K562 (cell line): Measurements from ENCODE around the gene LRRC26. TPM values are rescaled to one million over a fixed set of nuclear protein-coding genes. Genes with fewer than 3 reads are reported as not detected.

Experiments used
- BMI1 ChIP-seq: fragments of 150-350 bp; IDR thresholded peaks from 2 replicates; pipeline ENCODE4 v1.6.1; 2014; ENCODE audit warnings: low read length
- CAMTA2 ChIP-seq: fragments of 250-450 bp; sonication (Bioruptor Pico); conservative IDR thresholded peaks from 2 replicates; pipeline ENCODE4 v1.5.1; 2022
- CEBPZ ChIP-seq: fragments of 150-350 bp; IDR thresholded peaks from 2 replicates; pipeline ENCODE4 v1.6.1; 2014; ENCODE audit warnings: low read depth, mild to moderate bottlenecking, low read length, borderline replicate concordance
- ERF ChIP-seq: fragments of 450-650 bp; formaldehyde crosslinking; IDR thresholded peaks from 2 replicates; pipeline ENCODE4 v1.4.0; 2020; ENCODE audit warnings: mild to moderate bottlenecking, mixed read lengths
- MTA3 ChIP-seq: fragments of 450-650 bp; formaldehyde crosslinking; IDR thresholded peaks from 2 replicates; pipeline ENCODE4 v1.6.1; 2017; ENCODE audit warnings: mild to moderate bottlenecking, borderline replicate concordance
- NEUROD1 ChIP-seq: fragments of 150-350 bp; IDR thresholded peaks from 2 replicates; pipeline ENCODE4 v1.6.1; 2014; ENCODE audit warnings: borderline replicate concordance, low read length, low read depth; ENCODE audit not compliant: partially characterized antibody
- PHF20 ChIP-seq: fragments of 450-650 bp; IDR thresholded peaks from 2 replicates; pipeline ENCODE4 v1.6.1; 2018; ENCODE audit not compliant: partially characterized antibody
- RAD21 ChIP-seq, 2 experiments: fragments of 250-450 bp in 1 of 2; fragments of 450-650 bp in 1 of 2; sonication (Bioruptor Pico) in 1 of 2; formaldehyde crosslinking in 1 of 2; IDR thresholded peaks in 1 of 2; conservative IDR thresholded peaks in 1 of 2; 2 replicates each; pipeline versions ENCODE4 v1.4.0 to v1.8.0; 2020 to 2022; ENCODE audit warnings: mild to moderate bottlenecking in 2 of 2, moderate library complexity in 1 of 2
- SOX6 ChIP-seq: fragments of 450-650 bp; IDR thresholded peaks from 2 replicates; pipeline ENCODE4 v1.6.1; 2014; ENCODE audit warnings: mild to moderate bottlenecking
- TSC22D4 ChIP-seq: fragments of 450-650 bp; IDR thresholded peaks from 2 replicates; pipeline ENCODE4 v1.6.1; 2016; ENCODE audit warnings: missing genetic modification characterization, missing biosample characterization, control low read depth
- XRCC4 ChIP-seq: IDR thresholded peaks from one replicate; pipeline ENCODE4 v1.6.1; 2011; ENCODE audit not compliant: insufficient read depth, insufficient read length; ENCODE audit errors: extremely low read depth
- ZBTB2 ChIP-seq: fragments of 450-650 bp; IDR thresholded peaks from 2 replicates; pipeline ENCODE4 v1.6.1; 2016; ENCODE audit warnings: antibody characterized with exemption
- ZNF217 ChIP-seq: sonication (generic); formaldehyde crosslinking; IDR thresholded peaks from 2 replicates; pipeline ENCODE4 v1.8.0; 2022; ENCODE audit warnings: mild to moderate bottlenecking, missing genetic modification reagents
- ZNF224 ChIP-seq: sonication (generic); formaldehyde crosslinking; IDR thresholded peaks from 2 replicates; pipeline ENCODE4 v1.8.0; 2022; ENCODE audit warnings: mild to moderate bottlenecking, missing genetic modification reagents
- ZNF449 ChIP-seq: fragments of 250-450 bp; sonication (Bioruptor Pico); IDR thresholded peaks from 2 replicates; pipeline ENCODE4 v1.8.0; 2022; ENCODE audit warnings: moderate library complexity, mild to moderate bottlenecking, inconsistent platforms
- polyA plus RNA-seq, 8 experiments: library from polyadenylated mRNA; depleted of rRNA in 4 of 8; stranded (reverse) in 5 of 8; unstranded in 3 of 8; fragments of >200 nt; fragmentation: Nextera tagmentation in 2 of 8; fragmentation: Illumina TruSeq in 1 of 8; extraction: Ambion mirVana in 2 of 8; extraction: Trizol in 1 of 8; gene quantifications; 2 replicates each; pipeline versions ENCODE4 v1.2.1 to v1.2.3, GENCODE V29; 2011 to 2014; ENCODE audit warnings: inconsistent platforms in 1 of 8, missing spikeins in 1 of 8
- total RNA-seq, 7 experiments: library from RNA; depleted of rRNA in 6 of 7; stranded (reverse); fragments of >200 nt in 6 of 7; fragmentation: Illumina TruSeq in 2 of 7; extraction: Trizol in 2 of 7; gene quantifications; 2 replicates each; pipeline versions ENCODE4 v1.2.1 to v1.2.3, GENCODE V29; 2011 to 2021; ENCODE audit warnings: low replicate concordance in 1 of 7
- TF ChIP-seq, protein P1 (sequence below): sonication (generic); formaldehyde crosslinking; IDR thresholded peaks from 2 replicates; pipeline ENCODE4 v1.8.1; 2023; ENCODE audit warnings: mild to moderate bottlenecking, missing genetic modification reagents
- TF ChIP-seq, protein P2 (sequence below): fragments of 450-650 bp; IDR thresholded peaks from 2 replicates; pipeline ENCODE4 v1.6.1; 2016; ENCODE audit warnings: mild to moderate bottlenecking

The LRRC26 gene
- total and polyA plus RNA-seq, 9 of the 15 experiments (the other 6 are each of a cell fraction or from before 2014, with no cell fraction given): not detected

DNA sequence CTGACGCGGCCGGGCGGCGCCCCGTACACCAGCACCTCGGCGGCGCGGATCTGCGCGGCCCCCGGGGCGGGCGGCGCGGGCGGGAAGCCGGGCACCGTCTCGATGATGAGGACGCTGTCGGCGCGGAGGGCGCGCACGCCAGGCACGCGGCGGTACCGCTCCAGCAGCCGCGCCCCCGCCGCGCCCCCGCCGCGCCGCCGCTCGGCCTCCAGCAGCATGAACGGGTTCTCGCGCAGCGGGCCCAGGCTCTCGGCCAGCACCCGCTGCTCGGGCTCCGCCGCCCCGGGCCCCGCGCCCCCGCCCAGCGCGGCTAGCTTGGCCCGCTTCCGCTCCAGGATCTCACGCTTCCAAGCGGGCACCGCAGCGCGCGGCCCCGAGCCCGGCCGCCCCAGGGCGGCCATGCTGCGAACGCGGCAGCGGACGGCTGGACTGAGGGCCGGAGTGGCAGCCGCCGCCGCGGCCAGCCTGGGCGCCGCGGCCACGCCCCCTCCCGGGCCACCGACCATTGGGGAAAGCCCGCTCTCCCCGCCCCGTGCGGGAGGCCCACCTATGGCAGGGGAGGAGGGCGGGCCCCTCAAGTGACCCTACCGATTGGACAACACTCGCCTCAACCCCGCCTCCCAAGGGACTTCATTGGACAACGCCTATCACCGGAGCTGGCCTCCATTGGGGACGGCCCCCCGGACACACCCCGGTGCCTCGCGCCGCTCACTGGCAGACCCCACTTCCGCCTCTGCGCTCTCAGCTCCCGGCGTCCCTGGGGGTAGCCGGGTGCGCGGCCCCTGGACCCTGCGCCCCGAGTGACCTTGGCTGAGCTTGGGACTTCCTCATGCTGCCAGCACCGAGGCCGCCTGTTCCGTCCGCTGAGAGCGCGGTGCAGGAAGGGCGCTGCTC lies 30.7 kb upstream of the LRRC26 start, which contains the start of gene TPRN (continued):
- TF ChIP-seq TSC22D4 (tag) (no peak), CAMTA2 (CRISPR knock-in tag) (no peak), ERF (peak; percentile 74; the same call in 1 of the 2 replicates), PHF20 (peak; percentile 82), ZNF449 (no peak), NEUROD1 (peak; percentile 94), ZNF224 (CRISPR knock-in tag) (no peak), CEBPZ (peak; percentile 80; the same call in 1 of the 2 replicates), XRCC4 (no peak), ZNF217 (CRISPR knock-in tag) (no peak), BMI1 (no peak), ZBTB2 (peak; percentile 60; the same call in 1 of the 2 replicates), SOX6 (0 out of 2 replicates have a peak, but pooled peaks have one; percentile 14), RAD21 (CRISPR knock-in tag; conservative IDR thresholded peaks at IDR 0.05 in 1 of 2, IDR thresholded peaks at IDR 0.05 in 1 of 2) (no peak), MTA3 (peak; percentile 96)
- TF ChIP-seq, protein P1, sequence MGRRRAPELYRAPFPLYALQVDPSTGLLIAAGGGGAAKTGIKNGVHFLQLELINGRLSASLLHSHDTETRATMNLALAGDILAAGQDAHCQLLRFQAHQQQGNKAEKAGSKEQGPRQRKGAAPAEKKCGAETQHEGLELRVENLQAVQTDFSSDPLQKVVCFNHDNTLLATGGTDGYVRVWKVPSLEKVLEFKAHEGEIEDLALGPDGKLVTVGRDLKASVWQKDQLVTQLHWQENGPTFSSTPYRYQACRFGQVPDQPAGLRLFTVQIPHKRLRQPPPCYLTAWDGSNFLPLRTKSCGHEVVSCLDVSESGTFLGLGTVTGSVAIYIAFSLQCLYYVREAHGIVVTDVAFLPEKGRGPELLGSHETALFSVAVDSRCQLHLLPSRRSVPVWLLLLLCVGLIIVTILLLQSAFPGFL (CRISPR knock-in tag): no peak
- TF ChIP-seq, protein P2, sequence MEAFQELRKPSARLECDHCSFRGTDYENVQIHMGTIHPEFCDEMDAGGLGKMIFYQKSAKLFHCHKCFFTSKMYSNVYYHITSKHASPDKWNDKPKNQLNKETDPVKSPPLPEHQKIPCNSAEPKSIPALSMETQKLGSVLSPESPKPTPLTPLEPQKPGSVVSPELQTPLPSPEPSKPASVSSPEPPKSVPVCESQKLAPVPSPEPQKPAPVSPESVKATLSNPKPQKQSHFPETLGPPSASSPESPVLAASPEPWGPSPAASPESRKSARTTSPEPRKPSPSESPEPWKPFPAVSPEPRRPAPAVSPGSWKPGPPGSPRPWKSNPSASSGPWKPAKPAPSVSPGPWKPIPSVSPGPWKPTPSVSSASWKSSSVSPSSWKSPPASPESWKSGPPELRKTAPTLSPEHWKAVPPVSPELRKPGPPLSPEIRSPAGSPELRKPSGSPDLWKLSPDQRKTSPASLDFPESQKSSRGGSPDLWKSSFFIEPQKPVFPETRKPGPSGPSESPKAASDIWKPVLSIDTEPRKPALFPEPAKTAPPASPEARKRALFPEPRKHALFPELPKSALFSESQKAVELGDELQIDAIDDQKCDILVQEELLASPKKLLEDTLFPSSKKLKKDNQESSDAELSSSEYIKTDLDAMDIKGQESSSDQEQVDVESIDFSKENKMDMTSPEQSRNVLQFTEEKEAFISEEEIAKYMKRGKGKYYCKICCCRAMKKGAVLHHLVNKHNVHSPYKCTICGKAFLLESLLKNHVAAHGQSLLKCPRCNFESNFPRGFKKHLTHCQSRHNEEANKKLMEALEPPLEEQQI: no peak
